Skeletal muscle cell (primary cell): ENCODE measurements around the gene IGSF5.

Source experiments
- DNase-seq: peaks from one replicate; pipeline ENCODE4 v3.0.0-alpha.2; 2010; ENCODE audit warnings: low read depth
- H3K4me3 ChIP-seq: 2 replicates; pipeline ENCODE4 v1.5.1; 2011; ENCODE audit warnings: low read depth, mild to moderate bottlenecking, control low read depth, low read length, moderate library complexity

IGSF5 gene

DNA sequence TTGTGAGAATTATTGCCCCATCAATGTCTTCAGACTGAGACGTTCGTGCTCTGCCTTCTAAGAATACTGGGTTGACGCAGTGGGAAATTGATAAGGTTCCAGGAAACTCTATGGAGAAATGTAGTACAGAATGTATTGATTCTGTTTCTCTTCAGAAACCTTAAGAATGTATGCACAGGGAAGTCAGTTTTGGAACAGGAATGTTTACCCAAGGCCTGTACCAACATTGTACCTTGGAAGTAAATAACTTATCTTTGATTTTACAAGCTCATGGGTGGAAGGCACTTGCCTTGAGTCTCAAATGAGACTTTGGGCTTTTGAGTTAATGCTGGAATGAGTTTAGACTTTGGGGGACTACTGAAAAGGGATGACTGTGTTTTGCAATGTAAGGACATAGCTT, 62.8 kb downstream of the IGSF5 start:
- H3K4me3 ChIP-seq: no peak overlapping the region
- no peak for DNase-seq

DNA sequence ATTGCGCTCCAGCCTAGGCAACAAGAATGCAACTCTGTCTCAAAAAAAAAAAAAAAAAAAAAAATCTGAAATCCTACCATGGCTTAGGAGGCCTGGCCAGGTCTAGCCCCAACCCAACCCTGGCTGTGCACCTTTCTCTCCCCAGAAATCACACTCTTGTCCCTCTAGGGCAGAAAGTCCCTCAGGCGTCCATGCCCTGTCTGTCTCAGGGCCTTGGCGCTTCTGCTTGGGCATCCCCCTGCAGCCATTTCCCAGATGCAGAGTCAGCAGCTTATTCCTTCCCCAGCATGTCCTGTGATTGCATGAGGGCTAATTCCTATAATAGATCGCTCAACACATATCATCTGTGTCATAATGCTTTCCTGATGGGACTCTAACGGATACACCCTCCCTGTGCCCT, 65.0 kb downstream of the IGSF5 start:
- H3K4me3 ChIP-seq: no peak overlapping the region
- no peak for DNase-seq

DNA sequence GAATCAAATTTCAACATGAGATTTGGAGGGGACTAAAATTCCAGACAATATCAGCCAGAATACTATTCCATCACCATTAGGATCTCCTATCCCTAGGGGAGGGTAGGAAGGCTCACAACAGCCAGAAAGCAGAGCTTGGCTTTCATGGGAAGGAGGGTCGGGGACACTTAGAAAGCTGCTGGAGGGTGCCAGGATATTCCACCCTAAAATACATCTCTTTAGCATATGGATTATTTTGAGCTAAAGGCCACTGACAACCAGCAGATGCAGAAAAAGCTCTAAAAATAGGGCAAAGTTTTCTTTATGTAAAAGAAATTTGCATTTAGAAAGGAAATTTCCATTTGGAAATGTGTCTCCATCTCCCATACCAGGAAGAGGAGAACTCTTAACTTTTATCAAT, 68.0 kb downstream of the IGSF5 start:
- no peak for DNase-seq
- no peak overlapping the region for H3K4me3 ChIP-seq

DNA sequence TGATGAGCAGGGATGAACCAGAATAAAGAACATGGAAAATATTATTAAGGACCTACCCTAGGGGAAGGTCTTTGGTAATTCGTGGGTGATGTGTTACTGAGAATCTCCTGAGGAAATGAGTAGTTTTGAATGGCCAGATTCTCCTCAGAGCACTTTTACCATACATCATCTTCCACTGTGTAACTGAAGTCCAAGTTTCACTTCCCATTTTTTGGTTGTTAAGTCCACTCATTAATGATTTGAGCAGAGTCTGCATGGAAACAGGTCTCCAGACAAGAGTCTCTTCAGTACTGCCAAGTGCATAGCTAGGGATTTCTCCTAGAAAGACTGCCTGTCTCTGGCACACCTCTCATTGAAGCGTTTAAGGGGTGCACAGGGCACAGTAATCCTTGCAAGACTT, 73.6 kb downstream of the IGSF5 start:
- no peak overlapping the region for H3K4me3 ChIP-seq
- no peak for DNase-seq

DNA sequence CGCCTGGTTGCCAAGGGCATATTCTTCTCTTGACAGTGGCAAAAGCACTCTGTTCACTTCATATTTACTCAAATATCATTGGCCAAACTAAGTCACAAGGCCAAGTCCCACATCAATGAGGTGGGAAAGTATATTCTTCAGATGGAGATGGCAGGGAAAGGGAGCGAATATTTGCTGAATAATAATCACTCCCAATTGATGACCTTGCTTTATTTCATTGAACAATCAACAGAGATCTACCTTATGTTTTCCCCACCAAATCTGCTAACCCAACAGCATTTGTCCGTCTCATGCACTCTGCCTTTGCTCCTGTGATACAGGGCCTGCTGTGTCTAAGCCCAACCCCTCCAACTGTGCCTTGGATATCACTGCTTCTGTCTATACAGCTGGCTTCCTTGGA, 77.1 kb downstream of the IGSF5 start:
- no peak overlapping the region for H3K4me3 ChIP-seq
- DNase-seq: no peak

DNA sequence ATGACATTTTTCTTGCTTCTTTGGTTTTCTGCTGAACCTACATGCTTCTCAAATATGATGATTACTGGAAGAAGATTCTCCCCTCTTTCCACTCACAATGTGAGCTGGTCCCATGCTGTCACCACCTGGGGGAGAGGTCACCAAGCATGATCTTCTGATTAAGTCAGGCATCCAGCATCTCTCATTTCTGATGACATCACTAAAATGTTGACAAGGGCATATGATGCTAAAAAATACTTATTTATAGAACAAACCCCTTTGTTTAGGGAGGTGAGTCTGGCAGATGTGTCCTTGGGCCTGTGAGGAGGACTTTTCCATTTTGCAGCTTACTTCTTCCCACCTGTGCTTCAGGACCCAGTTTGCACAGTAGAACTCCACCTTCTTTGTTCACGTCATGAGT, 80.3 kb downstream of the IGSF5 start:
- no peak for DNase-seq

DNA sequence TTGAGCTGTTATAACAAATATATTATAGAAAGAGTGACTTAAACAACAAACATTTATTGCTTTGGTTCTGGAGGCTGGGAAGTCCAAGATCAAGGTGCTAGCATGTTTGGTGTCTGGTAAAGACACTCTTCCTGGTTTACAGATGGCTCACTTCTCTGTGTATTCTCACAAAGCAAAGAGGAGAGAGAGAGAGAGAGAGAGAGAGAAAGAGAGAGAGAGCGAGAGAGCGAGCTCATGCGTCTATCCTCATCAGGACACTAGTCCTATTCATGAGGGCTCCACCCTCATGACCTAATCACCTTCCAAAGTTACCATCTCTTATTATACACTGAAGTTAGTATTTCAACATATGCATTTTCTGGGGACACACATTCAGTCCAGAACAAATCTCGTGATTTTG, 89.6 kb downstream of the IGSF5 start:
- H3K4me3 ChIP-seq: no peak overlapping the region

More for the DNA sequence above, 80.3 kb downstream of the IGSF5 start:
- no peak overlapping the region for H3K4me3 ChIP-seq

DNA sequence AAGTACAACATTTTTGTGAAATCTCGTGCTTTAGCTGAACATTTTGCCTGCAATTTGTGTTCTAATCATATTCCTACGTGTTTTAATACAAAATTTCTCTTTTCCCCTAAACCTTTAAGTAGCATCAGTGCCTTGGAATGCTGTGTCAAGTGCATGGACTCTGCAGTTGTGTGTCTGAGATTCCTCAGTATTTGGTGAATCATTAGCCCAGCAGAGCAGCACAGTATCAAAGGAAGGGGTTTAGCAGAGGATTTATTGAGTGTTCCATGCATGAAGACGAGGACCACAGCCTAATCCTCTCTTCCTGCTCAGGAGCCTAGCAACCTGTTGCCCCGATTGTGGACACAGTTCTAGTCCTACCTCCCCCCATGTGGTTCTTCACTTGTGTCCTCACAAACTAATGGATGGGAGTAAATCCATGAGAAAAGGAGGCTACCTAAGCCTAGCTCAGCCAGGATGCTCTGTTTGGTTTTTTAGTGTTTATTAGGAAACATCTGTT, 92.9 kb downstream of the IGSF5 start:
- no peak for DNase-seq
- H3K4me3 ChIP-seq: no peak overlapping the region

More for the DNA sequence above, 89.6 kb downstream of the IGSF5 start:
- no peak for DNase-seq

DNA sequence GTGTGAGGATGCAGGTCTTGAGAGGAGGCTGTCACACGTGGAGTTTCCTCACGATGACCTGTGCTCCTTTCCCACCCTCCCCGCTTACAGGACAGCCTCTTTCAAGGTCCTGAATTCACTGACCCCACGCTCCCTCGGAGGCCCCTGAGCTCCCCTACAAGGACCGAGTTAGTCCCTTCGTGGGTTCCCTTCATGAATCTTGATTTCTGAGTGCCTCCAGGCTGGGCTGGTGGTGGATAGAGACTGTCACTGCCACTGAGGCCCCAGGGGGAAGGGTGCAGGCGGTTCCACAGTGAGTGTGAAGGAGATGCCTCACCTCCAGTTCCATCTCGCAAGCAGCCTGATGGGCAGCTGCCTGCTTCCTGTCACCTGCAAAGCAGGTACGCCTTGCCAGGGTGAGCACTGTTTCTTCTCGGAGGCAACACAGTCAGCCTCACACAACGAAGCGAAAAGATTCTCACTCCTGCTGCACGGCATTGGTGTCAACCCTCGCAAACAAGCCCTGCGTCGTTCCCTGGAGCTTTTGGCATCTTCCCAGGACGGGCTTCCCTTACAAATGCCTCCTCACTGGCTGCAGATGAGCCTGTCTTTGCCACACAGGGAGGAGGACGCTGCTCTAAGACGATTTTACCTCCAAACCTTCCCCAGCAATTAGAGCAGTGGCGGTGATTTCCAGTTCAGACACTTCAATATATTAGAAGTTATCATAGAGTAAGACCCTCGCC, 95.6 kb downstream of the IGSF5 start:
- DNase-seq: no peak
- H3K4me3 ChIP-seq: no peak overlapping the region

DNA sequence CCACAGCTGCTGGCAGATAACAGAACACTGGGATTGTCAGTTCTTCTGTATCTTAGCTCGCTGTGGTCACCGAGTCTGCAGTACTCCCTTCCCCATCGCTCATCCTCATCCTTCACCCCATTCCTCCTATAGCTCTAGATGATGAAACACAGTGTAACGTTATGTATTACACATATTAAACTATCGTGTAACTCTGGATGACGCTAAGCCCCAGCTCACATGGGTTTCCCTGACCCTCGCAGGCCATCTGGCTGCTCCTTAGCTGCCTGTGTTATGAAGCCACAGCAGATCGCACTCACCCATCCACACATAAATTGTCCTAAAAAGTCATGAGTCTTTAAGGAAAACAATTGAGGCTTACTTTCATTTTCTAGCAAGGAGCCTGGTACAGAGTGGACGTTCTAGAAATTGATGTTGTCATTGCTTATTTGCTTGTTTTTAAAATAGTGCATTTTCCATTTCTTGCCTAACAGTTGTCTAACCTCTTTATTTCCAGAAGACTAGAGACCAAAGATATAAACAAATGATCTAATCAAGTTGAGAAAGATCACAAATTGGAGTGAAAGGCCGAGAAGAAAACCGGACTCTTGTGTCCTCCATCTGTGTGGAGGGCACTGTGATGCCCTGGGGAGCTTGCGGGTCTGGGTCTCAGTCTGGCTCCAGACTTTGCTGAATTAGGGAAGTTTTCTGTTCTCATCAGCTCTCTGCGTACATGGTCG, 97.9 kb downstream of the IGSF5 start:
- no peak overlapping the region for H3K4me3 ChIP-seq
- DNase-seq: no peak

DNA sequence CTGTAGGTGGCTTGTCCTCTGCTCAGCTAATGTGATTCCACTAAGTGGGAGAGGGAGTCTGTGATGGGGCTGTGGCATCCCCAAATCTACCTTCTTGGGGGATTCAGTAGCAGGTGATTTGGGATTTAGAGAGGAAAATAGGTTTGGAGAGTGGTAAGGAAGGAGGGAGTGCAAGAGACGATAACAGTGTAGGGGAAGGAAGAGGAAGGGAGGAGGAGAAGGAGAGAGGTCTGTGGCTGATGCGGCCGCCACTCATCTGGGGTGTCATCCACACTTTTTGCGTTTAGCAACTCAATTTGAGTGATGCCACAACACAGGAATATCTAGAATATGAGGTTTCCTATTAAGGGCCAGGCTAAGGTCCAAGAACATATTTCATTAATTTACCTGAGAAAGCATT, 98.5 kb downstream of the IGSF5 start:
- no peak overlapping the region for H3K4me3 ChIP-seq
- no peak for DNase-seq

DNA sequence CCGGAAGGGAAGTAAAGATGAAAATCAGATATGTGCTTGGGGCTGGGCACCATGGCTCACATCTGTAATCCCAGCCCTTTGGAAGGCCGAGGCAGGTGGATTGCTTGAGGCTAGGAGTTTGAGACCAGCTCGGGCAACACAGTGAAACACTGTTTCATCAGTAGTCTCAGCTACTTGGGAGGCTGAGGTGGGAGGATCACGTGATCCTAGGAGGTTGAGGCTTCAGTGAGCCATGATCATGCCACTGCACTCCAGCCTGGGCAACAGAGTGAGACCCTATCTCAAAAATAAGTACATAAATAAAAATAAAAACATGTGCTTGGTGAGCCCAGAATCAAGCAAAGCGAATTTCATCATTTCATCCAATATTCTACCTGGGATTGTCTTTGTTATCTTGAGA, 98.9 kb downstream of the IGSF5 start:
- DNase-seq: no peak
- H3K4me3 ChIP-seq: no peak overlapping the region

DNA sequence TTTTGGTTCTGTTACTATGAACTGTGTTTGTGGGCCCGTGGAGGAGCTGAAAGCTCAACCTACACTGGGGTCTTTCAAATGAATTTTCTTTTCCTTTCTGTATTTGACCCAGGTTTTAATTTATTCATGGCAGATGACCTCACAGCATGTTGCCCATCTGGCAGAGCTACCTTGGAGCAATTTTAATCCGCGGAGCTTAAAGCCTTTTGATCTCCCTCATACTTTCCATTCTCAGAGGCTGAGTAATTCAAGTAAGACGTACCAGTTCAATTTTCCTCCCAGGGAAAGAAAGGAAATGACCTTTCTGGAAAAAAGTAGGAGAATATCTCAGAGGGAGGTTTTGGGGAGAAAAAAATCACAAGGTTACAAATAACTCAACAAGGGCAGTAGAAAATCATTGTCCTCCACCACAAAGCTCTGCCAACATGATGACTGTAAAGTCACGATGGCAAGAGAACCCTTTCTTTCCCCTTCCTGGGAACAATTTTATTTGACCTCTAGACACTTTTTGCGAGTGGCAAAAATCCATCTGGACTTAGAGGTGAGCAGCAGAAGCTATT, 100.7 kb downstream of the IGSF5 start:
- no peak overlapping the region for H3K4me3 ChIP-seq
- DNase-seq: no peak

DNA sequence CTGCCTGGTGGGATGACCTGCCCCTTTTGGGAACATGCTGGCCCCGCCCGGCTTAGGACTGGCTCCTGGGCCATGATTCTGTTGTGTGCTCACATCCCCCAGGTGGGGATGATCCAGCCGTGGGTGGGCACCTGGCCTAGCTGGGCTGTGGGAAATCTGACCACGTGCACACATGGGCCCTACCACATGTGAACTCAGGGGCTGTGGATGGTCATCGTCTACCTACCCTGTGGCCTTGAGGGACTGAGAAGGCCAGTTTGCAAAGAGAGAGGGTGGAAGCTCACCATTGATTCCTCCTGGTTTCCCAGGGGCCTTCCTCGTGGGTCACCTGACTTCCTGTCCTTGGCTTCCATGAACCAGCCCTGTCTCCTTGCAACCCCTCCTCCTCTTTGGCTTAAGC, 102.9 kb downstream of the IGSF5 start:
- H3K4me3 ChIP-seq: no peak overlapping the region

DNA sequence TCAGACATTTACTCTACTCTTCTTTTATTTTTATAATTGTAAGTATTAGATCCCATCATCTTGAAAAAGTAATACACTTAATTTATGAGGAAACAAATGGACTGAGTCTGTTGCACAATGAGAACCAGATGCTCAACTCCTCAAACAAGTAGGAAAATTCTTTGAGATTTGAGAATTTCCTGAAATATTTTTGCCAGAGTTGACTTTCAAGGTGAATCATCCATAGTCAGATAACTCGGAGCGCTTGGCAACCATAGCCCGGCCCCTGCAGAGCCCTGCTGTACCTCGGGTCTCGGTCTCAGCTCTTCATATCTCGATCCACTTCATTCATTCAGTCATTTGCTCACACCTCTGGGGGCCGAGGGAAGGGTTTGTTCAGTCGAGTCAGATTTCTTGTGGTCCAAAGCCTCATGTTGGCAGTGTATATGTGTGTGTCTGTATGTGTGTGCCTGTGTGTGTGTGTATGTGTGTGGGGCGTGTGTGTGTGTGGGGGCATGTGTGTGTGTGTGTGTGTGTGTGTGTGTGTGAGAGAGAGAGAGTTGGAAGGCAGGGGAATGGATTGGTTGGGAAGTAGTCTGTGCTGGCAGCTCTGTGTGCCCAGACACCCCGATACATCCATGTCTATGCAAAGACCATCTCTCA, 104.2 kb downstream of the IGSF5 start:
- DNase-seq: no peak
- H3K4me3 ChIP-seq: no peak overlapping the region

More for the DNA sequence above, 102.9 kb downstream of the IGSF5 start:
- DNase-seq: no peak

DNA sequence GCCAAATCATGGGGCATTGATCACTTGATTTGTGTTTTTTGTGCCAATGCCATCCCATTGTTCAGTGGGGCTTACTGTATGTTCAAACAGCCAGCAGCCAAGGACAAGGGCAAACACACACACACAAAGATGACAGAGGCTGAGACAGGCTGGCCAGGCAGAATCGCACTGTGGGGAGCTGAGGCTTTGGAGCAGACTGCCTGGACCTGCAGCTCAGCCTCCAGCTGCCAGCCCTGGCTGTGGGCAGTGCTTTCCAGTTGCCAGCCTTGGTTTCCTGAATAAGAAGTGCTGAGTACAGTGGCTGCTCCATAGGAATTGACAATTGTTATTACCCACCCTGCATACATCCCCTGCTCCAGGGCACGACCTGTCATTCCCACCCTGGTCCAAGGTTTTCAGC, 105.3 kb downstream of the IGSF5 start:
- DNase-seq: no peak
- H3K4me3 ChIP-seq: no peak overlapping the region

DNA sequence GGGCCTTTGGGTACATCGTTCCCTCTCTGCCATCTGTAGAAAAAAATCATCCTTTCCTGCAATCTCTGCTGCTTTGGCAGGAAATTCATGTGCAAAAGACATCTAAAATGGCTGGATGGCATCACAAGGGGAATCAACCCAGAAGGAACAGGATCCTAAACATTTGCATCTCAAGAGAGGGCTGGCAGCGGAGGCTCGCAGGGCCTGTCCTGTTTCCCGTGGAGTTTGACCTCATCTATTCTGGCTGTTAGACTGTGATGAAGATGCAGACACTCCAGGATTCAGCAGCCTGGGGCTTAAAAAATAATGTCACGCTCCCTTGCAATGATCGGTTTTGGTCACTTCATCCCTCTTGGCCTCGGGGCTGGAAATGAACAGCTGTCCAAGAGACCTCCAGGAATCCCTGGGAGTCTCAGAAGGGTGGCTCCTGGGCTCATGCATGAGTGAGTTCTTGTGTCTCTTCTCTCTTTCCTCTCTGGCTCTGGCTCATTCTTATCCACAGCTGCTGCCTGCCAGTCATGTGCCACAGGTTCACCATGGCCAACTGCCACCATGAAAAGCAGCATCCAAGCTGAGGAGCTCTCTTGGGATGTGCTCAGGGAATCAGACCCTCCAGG, 106.1 kb downstream of the IGSF5 start:
- no peak overlapping the region for H3K4me3 ChIP-seq
- DNase-seq: no peak
